D721Med (cell line): Measurements from ENCODE around the gene UTP11.

Experiments used
- DNase-seq: peaks from one replicate; pipeline ENCODE4 v3.0.0; 2011; ENCODE audit warnings: low spot score; ENCODE audit not compliant: insufficient read length
- FAIRE-seq: peaks from 2 replicates; lab custom pipeline; 2011; peaks lifted over from hg19 to GRCh38; lab: Jason Lieb, UNC
- CTCF ChIP-seq: IDR thresholded peaks from 2 replicates; pipeline ENCODE4 v1.5.1; 2012; ENCODE audit warnings: mild to moderate bottlenecking, control low read depth; ENCODE audit not compliant: insufficient read depth; ENCODE audit errors: missing control alignments

UTP11 gene

GRCh38 chr1:38025664-38026063 lies 13.1 kb downstream of the UTP11 start:
- FAIRE-seq (no peak), DNase-seq (no peak)
- no peak for TF ChIP-seq CTCF

- peak; percentile 66 for DNase-seq
- peak; percentile 59 for TF ChIP-seq CTCF
- FAIRE-seq, result no peak
These were observed 14.2 kb downstream of the UTP11 start for GRCh38 chr1:38026592-38027200.

GRCh38 chr1:38027201-38028104 lies 14.9 kb downstream of the UTP11 start:
- no peak for DNase-seq
- TF ChIP-seq CTCF, result no peak
- no peak for FAIRE-seq

GRCh38 chr1:38028105-38028591 lies 15.6 kb downstream of the UTP11 start:
- FAIRE-seq, result no peak
- DNase-seq, result no peak
- TF ChIP-seq CTCF, result no peak

GRCh38 chr1:38028671-38029070 lies 16.1 kb downstream of the UTP11 start:
- no peak for TF ChIP-seq CTCF
- FAIRE-seq (no peak), DNase-seq (no peak)

GRCh38 chr1:38029081-38029681 lies 16.6 kb downstream of the UTP11 start:
- TF ChIP-seq CTCF, result peak; percentile 22
- DNase-seq, result no peak
- no peak for FAIRE-seq
